Type B pancreatic cell (in vitro differentiated cells): ENCODE results near the gene CLECL1. TPM values are rescaled to one million over a fixed set of nuclear protein-coding genes. Genes with fewer than 3 reads are reported as not detected.

Source experiments
- DNase-seq: peaks from one replicate; pipeline ENCODE4 v3.0.0; 2021; ENCODE audit warnings: mixed read lengths; ENCODE audit not compliant: unreplicated experiment; ENCODE audit errors: extremely low spot score
- H3K27ac Mint-ChIP-seq: 2 replicates; pipeline ENCODE4 v1.8.0; 2021; ENCODE audit warnings: mild to moderate bottlenecking, mixed read lengths
- H3K27me3 Mint-ChIP-seq: 2 replicates; pipeline ENCODE4 v1.8.0; 2021; ENCODE audit warnings: mixed read lengths
- H3K36me3 Mint-ChIP-seq: 2 replicates; pipeline ENCODE4 v1.8.0; 2021; ENCODE audit warnings: mixed read lengths
- H3K4me1 Mint-ChIP-seq: one replicate; pipeline ENCODE4 v1.8.0; 2021; ENCODE audit warnings: mixed read lengths; ENCODE audit not compliant: unreplicated experiment
- H3K4me3 Mint-ChIP-seq: 2 replicates; pipeline ENCODE4 v1.8.0; 2021; ENCODE audit warnings: mild to moderate bottlenecking, mixed read lengths
- H3K9me3 Mint-ChIP-seq: 2 replicates; pipeline ENCODE4 v1.8.0; 2021; ENCODE audit warnings: mixed read lengths
- CTCF ChIP-seq: fragments of 200-600 bp; sonication (generic); conservative IDR thresholded peaks from 2 replicates; pipeline ENCODE4 v1.5.0; 2021; ENCODE audit warnings: antibody characterized with exemption, mild to moderate bottlenecking
- total RNA-seq: library from RNA; stranded (reverse); gene quantifications from 2 replicates; pipeline ENCODE4 v1.2.1, GENCODE V29; 2021; ENCODE audit warnings: low replicate concordance

CLECL1 gene
- total RNA-seq, 1 donor from 2014 or later, result not detected

GRCh38 chr12:9725213-9725870 lies 7.6 kb downstream of the CLECL1 start:
- H3K4me3 Mint-ChIP-seq, result no peak overlapping the region
- no peak for DNase-seq
- peaks cover 3% of the 10 kb centered on the region for H3K27me3 Mint-ChIP-seq
- H3K27ac Mint-ChIP-seq, result no peak overlapping the region
- no peaks in the 10 kb centered on the region for H3K9me3 Mint-ChIP-seq
- H3K36me3 Mint-ChIP-seq, result no peaks in the 10 kb centered on the region
- TF ChIP-seq CTCF, result no peak
- no peaks in the 10 kb centered on the region for H3K4me1 Mint-ChIP-seq

GRCh38 chr12:9724023-9724422 lies 8.9 kb downstream of the CLECL1 start:
- no peak overlapping the region for H3K27ac Mint-ChIP-seq
- H3K36me3 Mint-ChIP-seq, result no peaks in the 10 kb centered on the region
- TF ChIP-seq CTCF, result no peak
- no peak overlapping the region for H3K4me3 Mint-ChIP-seq
- H3K27me3 Mint-ChIP-seq, result peaks cover 3% of the 10 kb centered on the region
- H3K4me1 Mint-ChIP-seq, result no peaks in the 10 kb centered on the region
- DNase-seq, result no peak
- H3K9me3 Mint-ChIP-seq, result no peaks in the 10 kb centered on the region

GRCh38 chr12:9721394-9722092 lies 11.4 kb downstream of the CLECL1 start:
- H3K9me3 Mint-ChIP-seq, result no peaks in the 10 kb centered on the region
- DNase-seq, result no peak

GRCh38 chr12:9719790-9720189 lies 13.1 kb downstream of the CLECL1 start:
- no peaks in the 10 kb centered on the region for H3K36me3 Mint-ChIP-seq
- no peak overlapping the region for H3K4me3 Mint-ChIP-seq
- TF ChIP-seq CTCF, result no peak
- no peaks in the 10 kb centered on the region for H3K4me1 Mint-ChIP-seq
- no peak overlapping the region for H3K27ac Mint-ChIP-seq
- H3K9me3 Mint-ChIP-seq, result no peaks in the 10 kb centered on the region
- DNase-seq, result no peak
- peaks cover 3% of the 10 kb centered on the region for H3K27me3 Mint-ChIP-seq

More at GRCh38 chr12:9721394-9722092, 11.4 kb downstream of the CLECL1 start:
- H3K36me3 Mint-ChIP-seq, result no peaks in the 10 kb centered on the region
- H3K4me1 Mint-ChIP-seq, result no peaks in the 10 kb centered on the region
- peak overlapping the region; percentile 25 for H3K27ac Mint-ChIP-seq
- H3K27me3 Mint-ChIP-seq, result peaks cover 3% of the 10 kb centered on the region
- H3K4me3 Mint-ChIP-seq, result no peak overlapping the region
- TF ChIP-seq CTCF, result no peak

GRCh38 chr12:9718968-9719367 lies 13.9 kb downstream of the CLECL1 start:
- no peaks in the 10 kb centered on the region for H3K9me3 Mint-ChIP-seq
- no peak for DNase-seq
- no peaks in the 10 kb centered on the region for H3K4me1 Mint-ChIP-seq
- no peak overlapping the region for H3K4me3 Mint-ChIP-seq
- H3K27me3 Mint-ChIP-seq, result peaks cover 3% of the 10 kb centered on the region
- no peak overlapping the region for H3K27ac Mint-ChIP-seq
- no peaks in the 10 kb centered on the region for H3K36me3 Mint-ChIP-seq
- no peak for TF ChIP-seq CTCF
